ENCODE measurements around the gene PKMYT1. TPM values are rescaled to one million over a fixed set of nuclear protein-coding genes. Genes with fewer than 3 reads are reported as not detected.

The PKMYT1 gene
- total and polyA plus RNA-seq, 7 donors = 0.27 to 3.7 (median 0.84) TPM

- 60 to 66% (median 61%) methylated on average over 13 of the region's 13 CpGs for WGBS, 3 donors
- no peaks in the 10 kb centered on the region for H3K9me3 ChIP-seq
- intact Hi-C loops (cut with DNase I) = no loop called here
- H3K27me3 ChIP-seq (ENCODE audit: insufficient read depth in 3 of 3, low read length in 2 of 3) = peaks cover 0 to 15% (median 11%) of the 10 kb centered on the region in 3 donors
- DNase-seq (no peak), ATAC-seq (no peak)
- TF ChIP-seq CTCF (IDR thresholded peaks at IDR 0.05) = no peak
- H3K27ac ChIP-seq = no peak overlapping the region
- peaks cover 0 to 16% of the 10 kb centered on the region in 2 donors for H3K36me3 ChIP-seq (ENCODE audit: insufficient read depth in 1 of 2, low read depth in 1 of 2)
- H3K4me1 ChIP-seq = peaks cover 3% of the 10 kb centered on the region
- no peak overlapping the region for H3K4me3 ChIP-seq
Measured at GRCh38 chr16:3007059-3007956, 27.1 kb upstream of the PKMYT1 start.

- Histone ChIP-seq H3K36me3 (ENCODE audit: insufficient read depth in 1 of 2, low read depth in 1 of 2) (peaks cover 0 to 22% of the 10 kb centered on the region in 2 donors), H3K27me3 (ENCODE audit: insufficient read depth in 3 of 3, low read length in 2 of 3) (peaks cover 0 to 4% (median 0%) of the 10 kb centered on the region in 3 donors), H3K27ac (peak overlapping the region; percentile 84), H3K4me3 (peak overlapping the region; percentile 70), H3K4me1 (peaks cover 3% of the 10 kb centered on the region), H3K9me3 (no peaks in the 10 kb centered on the region)
- no peak for ATAC-seq
- no peak for DNase-seq
- no peak for TF ChIP-seq CTCF (IDR thresholded peaks at IDR 0.05)
- intact Hi-C loops (cut with DNase I) = no loop called here
- WGBS, 3 donors = 8 to 12% (median 10%) methylated on average over 22 to 25 of the region's 25 CpGs
Measured at GRCh38 chr16:3004781-3005284, 24.6 kb upstream of the PKMYT1 start.

- Histone ChIP-seq H3K36me3 (ENCODE audit: insufficient read depth in 1 of 2, low read depth in 1 of 2) (peaks cover 0 to 22% of the 10 kb centered on the region in 2 donors), H3K9me3 (no peaks in the 10 kb centered on the region), H3K27me3 (ENCODE audit: insufficient read depth in 3 of 3, low read length in 2 of 3) (peaks cover 0 to 4% (median 0%) of the 10 kb centered on the region in 3 donors), H3K27ac (no peak overlapping the region), H3K4me3 (no peak overlapping the region), H3K4me1 (peaks cover 3% of the 10 kb centered on the region)
- DNase-seq (peak in 1 of 2 donors; percentile 39), ATAC-seq (no peak)
- intact Hi-C loops (cut with DNase I) = no loop called here
- WGBS, 3 donors = 0 to 1% (median 0%) methylated on average over 8 to 66 of the region's 67 CpGs
- no peak for TF ChIP-seq CTCF (IDR thresholded peaks at IDR 0.05)
Measured at GRCh38 chr16:3004319-3004718, 24.1 kb upstream of the PKMYT1 start.

GRCh38 chr16:3003582-3004270, 23.5 kb upstream of the PKMYT1 start:
- TF ChIP-seq CTCF (IDR thresholded peaks at IDR 0.05) = peak; percentile 33
- intact Hi-C loops (cut with DNase I) = no loop called here
- Histone ChIP-seq H3K4me3 (peak overlapping the region; percentile 13), H3K36me3 (ENCODE audit: insufficient read depth in 1 of 2, low read depth in 1 of 2) (peaks cover 0 to 22% of the 10 kb centered on the region in 2 donors), H3K9me3 (no peaks in the 10 kb centered on the region), H3K27ac (no peak overlapping the region), H3K27me3 (ENCODE audit: insufficient read depth in 3 of 3, low read length in 2 of 3) (peaks cover 0 to 4% (median 0%) of the 10 kb centered on the region in 3 donors), H3K4me1 (peaks cover 3% of the 10 kb centered on the region)
- peak; percentile 97 to 99 (median 98) for ATAC-seq
- DNase-seq = peak; percentile 95 to 98
- WGBS, 3 donors = 6 to 11% (median 6%) methylated on average over 37 to 58 of the region's 58 CpGs
